CD4-positive, alpha-beta T cell treated with Interleukin-6 for 4 hours (primary cell): ENCODE measurements around the gene ST6GALNAC1.

ENCODE experiments used
- DNase-seq: peaks from one replicate; pipeline ENCODE4 v3.0.0-alpha.2; 2020; ENCODE audit warnings: mixed read lengths

Gene ST6GALNAC1, protein sequence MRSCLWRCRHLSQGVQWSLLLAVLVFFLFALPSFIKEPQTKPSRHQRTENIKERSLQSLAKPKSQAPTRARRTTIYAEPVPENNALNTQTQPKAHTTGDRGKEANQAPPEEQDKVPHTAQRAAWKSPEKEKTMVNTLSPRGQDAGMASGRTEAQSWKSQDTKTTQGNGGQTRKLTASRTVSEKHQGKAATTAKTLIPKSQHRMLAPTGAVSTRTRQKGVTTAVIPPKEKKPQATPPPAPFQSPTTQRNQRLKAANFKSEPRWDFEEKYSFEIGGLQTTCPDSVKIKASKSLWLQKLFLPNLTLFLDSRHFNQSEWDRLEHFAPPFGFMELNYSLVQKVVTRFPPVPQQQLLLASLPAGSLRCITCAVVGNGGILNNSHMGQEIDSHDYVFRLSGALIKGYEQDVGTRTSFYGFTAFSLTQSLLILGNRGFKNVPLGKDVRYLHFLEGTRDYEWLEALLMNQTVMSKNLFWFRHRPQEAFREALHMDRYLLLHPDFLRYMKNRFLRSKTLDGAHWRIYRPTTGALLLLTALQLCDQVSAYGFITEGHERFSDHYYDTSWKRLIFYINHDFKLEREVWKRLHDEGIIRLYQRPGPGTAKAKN

DNA sequence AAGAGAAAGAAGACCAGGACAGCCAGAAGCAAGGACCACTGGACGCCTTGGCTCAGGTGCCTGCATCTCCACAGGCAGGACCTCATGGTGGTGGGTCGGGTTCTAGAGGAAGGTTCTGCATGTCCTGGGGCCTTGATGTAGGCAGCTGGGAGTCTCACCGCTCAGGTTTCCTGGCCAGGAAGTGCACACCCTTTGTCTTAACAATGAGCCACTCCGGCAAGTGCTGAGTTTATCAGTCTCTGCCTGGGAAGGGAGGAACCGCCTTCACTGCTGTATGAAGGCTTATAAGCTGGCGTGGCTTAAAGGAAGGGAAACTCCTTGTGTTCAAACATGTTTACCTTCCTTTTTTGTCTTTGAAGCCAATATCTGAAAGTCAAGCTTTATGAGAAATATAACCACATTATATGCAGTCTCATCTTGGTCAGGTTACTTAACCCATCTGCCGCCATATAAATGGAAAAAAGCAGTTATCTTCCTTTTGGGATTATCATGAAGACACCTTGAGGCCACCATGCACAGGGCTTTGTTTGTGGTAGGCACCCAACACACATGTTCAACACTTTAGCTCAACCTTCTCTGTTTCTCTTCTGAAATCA lies at the start of gene ST6GALNAC1:
Gene ST6GALNAC1, minus strand, starts transcription at position 205 of the 596 bp plus-strand sequence. Its CDS starts 119 bp downstream, at position 86.
- DNase-seq = peak; percentile 73

DNA sequence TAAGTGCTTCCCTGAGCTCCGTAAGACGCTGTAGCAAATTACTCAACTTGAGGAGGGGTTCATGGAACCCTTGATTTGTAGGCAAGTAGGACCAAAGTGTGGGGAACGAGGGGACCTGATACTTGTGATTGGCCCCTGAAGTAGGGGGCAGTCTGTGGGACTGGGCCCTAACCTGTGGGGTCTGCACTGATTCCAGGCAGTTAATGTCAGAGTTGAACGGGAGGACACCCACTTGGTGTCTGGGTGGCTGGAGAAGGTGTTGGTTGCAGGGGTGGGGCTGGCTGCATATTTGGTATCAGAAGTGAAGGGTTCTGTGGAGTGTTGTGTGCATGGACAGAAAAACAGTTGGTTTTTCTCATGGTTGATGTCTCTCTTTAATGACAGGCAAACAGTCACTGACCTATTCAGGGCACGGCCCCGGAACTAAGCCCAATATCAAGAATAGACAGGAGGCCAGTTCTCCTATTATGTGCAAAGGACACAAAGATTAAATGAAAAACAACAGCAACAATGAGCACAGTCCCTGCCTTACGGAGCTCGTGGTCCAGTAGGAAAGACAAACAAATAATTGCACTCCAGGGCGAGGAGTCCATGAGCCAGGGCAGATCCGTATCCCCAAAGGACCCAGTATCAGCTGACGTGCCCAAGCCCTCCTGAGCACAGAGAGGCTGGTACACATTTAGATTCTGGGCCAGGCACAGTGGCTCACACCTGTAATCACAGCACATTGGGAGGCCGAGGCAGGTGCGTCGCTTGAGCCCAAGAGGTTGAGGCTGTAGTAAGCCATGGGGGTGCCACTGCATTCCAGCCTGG lies 48.0 kb upstream of the ST6GALNAC1 start:
- no peak for DNase-seq

DNA sequence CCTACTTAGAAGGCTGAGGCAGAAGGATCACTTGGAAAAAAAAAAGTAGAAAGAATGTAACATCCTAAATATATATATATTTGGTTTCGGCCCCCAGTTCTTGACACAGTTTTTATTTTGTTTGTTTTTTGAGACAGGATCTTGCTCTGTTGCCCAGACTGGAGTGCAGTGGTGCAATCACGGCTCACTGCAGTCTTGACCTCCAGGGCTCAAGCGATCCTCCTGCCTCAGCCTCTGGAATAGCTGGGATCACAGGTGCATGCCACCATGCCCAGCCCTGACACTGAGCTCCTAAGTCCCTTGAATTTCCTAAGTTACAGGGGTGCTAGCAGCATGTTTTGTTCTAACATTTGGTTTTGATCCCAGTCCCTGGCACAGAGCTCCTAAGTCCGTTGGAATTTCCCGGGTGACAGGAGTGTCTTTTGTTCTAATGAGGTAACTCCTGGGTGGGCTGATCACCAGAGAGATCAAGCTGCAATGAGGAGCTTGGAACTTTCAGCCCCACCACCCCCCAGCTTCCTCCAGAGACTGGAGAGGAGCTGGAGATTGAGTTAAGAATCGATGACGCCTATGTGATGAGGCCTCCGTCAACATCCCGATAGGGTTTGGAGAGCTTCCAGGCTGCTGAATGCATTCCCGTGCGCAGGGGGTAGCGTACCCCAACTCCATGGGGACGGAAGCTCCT lies 47.2 kb upstream of the ST6GALNAC1 start:
- DNase-seq = no peak

DNA sequence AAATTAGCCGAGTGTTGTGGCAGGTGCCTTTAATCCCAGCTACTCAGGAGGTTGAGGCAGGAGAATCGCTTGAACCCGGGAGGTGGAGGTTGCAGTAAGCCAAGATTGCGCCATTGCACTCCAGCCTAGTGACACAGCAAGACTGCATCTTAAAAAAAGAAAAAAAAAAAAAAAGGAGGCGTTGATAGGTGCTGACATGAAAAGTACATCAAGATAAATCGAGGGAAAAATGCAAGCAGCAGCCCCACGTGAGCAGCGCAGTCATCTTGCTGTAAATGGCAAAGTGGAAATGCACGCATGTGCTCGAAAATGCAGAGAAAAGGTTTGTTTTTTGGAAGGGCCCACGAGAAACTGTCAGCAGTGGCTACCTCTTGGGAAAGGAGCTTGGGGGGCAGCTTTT lies 46.3 kb upstream of the ST6GALNAC1 start:
- DNase-seq = no peak

DNA sequence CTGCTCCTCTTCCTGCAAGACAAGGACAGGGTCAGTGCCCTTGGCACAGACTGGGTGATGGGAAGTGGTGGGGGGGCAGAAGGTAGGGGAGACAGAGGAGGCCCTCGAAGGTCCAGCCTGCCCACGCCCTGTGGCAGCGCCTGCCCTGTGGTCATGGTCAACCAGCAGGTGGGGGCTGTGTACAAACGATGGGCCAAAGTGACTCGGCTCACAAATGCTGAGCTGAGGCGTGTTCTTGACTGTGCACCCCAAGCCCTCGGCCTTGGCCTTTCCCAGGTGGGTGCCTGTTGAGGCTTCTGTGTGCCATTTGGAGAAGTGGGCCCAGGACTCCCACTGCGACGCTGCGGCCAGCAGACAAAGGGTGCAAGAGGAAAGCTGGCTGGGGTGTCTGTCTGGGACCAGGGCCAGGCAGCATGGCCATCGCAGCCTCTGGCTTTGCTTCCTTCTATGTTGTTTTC lies 44.6 kb upstream of the ST6GALNAC1 start:
- DNase-seq = no peak

DNA sequence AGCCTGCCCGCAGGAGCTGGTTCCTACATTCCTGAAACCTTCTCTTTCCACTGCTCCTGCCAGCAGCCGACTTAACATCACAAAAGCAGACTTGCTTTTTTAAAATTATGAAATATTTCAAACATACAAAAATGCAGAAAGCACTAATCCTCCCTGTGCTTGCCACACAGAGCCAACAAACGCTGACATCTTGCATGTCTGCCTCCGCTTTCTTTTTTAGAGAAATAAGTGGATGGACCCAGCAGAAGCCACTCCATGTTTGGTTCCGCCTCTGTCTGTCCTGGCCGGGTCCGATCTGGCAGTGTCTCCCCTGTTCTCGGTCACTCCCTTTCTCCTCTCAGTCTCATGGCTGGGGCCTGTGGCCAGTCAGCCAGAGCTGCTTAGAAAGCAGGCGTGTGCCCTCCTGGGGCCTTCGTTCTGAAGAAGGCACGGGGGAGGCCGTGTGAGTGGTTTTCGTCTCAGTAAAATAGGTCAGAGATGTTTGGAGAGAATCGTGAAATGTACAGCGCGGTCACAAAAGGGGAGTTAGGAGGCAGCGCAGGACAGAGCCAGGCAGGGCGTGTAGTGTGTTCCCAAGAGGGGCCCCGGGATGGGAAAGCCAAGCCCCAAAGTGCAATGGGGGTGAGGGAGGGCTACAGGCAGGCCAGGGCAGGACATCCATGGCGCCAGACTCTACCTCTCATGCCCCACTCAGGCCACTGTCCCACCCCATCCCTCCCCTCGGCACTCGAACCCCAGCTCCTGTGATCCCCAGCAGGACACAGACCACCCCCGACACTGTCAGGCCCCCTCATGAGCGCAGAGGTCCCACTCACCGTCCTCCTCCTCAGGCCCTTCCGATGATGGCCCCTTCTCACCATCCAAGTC lies 44.0 kb upstream of the ST6GALNAC1 start:
- no peak for DNase-seq

DNA sequence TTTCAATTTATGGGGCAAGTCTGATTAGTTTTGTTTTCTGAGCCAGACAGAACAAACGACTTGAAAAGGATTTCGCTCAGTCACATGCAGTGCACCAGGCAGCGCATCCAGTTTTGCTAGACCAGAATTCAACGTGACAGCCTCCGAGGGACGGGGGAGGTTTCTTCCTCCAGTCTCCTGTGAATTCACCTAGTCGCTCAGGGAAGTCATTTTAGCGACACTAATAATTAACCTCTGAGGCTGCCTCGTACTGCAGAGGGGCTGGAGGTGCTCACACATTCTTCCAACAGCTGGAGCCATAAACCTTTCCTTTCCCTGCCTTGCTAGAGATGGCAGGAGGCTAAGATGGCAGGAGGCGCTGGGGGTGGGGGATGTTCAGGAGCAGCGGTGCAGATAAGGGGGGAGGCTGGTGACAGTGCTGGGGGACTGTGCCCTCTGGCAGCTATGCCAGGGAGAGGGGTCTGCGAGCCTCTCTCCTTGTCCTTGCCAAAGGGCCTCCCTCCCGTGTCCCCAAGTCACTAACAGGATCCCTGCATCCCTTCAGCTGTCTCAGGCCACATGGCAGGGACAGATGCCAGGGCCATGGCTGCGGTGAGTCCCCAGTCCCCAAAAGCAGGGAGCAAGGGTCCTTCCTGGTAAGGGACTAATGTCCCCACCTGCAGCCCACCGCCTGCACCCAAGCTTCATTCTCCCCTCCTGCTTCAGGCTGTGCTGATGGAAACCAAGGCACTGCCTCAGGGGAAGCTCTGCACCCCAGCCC lies 43.2 kb upstream of the ST6GALNAC1 start:
- no peak for DNase-seq

DNA sequence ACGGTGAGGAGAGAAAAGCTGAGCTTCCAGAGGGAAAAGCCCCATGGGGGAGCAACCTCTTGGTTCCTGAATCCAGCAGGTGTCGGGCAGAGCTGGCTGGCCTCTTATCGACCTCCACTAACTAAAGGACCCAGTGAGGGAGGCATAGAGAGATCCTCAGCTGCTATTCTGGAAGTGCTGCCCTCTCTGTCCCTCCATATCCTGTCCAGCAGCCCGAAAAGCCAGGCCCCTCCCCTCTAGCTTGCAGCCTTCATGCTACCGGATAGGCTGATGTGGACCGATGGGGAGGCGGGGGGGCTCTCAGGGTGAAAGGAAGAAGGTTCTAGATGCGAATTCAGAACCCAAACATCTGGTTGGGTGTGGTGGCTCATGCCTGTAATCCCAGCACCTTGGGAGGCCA lies 42.3 kb upstream of the ST6GALNAC1 start:
- no peak for DNase-seq

DNA sequence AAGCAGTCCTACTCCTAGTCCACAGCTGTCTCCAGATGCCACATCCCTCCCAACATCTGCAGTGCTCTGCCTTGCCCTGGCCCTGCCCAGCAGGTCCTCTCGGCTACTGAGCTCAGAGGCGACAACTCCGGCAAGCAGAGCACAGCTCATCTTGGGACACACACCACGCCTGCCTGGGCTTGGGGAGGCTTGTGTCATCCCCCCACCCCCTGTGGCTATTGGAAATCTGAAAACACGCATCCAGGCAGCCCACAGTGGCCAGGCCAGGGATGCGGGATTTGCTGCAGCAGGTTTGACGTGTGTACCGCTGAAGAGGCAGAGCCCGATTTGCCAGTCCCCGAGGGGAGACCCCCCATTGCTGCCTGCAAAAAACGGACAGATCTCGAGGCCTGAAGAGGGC lies 41.8 kb upstream of the ST6GALNAC1 start:
- no peak for DNase-seq

DNA sequence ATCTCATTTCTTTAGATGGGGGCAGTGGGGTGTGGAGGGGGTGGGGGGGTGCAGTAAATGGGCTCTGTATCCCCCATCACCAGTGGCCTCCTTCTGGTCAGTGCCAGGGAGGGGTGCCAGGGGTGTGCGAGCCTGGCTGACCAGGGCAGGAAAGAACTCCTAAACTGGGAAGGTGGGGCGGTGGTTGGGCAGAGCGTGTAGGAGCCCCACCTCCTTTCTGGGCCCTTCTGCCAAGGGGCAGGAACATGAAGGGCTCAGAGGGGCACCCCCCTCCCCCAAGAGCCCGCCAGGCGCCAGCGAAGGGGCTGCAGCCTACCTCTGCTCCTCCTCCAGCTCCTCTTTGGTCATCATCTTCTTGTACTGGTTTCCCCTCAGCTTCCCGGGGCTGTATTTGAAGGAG lies 41.2 kb upstream of the ST6GALNAC1 start:
- no peak for DNase-seq

DNA sequence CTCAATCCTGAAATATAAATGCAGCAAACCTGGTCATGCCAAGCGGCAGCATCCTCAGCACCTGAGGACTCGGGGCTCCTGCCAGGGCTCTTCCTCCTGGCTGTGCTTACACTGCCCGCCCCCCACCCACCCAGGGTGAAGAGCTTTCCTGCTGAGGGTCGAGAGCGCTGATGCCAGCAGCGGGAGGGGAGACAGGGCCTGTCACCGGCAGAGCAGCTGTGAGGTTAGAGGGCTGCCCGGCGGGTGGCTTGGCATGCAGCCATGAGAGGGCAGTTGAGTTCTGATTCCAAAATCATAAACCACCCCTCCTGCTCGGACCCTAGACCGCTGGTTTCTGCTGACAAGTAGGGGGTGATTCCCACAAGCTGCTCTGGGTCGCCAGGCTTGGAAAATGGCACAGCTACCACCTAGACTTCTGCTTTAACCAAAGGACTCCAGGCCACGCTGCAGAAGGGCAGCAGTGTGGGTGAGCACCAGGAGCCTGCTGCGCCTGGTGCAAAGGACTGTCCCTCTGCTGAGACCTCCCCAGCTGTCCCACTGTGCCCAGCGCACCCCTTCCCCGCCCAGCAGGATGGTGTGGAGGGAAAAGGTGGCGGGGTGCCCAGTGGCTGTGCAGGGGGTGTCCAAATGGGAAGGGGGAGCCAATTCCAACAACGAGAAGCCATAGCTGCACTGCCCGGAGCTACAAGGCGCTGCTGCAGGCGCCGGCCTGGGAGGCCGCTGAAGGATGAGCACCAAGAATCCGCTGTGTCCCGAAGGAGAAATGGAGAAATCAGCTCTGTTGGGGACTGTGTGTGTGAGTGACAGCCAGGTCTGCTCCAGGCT lies 40.6 kb upstream of the ST6GALNAC1 start:
- no peak for DNase-seq

DNA sequence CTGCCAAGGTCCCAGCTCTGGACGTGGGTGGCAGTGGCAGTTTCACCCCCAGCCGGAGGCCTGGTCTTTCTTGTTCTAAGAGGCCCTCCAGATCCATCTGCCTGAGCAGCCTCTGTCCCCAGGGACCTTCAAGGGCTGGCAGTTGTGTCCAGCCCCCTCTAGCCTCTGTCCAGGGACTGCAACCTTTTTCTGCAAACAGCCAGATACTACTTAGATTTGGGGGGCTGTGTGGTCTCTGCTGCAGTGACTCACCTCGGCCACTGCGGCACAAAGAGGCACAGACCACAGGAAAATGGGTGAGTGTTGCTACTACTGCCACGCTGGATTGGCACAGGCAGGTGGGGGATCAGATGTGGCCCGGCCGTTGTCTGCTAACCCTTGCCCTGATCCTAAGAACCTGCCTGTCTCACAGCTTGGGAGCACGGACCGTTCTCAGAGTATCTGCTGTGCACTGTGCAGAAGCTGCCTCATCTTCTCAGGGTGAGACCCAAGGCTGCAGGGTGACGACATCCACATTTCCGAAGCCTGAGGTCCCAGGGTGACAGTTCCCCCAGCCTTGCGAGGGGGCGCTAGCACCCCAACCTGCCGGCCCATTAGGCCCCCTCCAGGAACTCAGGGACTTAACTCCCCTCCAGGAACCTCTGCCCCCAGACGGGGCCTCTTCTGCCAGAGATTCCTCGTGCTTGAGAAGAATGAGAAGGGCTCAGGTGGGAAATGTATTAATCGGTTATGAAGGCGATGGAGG lies 39.6 kb upstream of the ST6GALNAC1 start:
- DNase-seq = no peak

DNA sequence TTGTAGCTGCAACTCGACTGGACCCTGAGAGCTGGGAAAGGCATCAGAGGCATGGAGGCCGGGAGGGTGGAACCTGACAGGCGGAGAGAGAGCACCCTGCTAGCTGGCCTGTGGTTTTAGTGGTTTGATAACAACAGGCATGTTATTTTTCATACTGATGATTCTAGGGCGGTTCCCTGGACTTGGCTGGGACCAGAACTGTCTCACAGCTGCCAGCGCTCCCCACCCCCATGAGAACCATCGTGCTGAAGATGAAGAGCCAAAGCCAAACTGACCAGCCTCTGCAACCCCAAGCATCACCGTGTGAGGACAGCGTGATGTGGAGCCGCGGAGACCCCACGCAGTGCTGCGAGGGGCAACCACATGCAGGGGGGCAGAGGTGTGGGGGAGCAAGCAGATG lies 38.7 kb upstream of the ST6GALNAC1 start:
- DNase-seq = no peak

DNA sequence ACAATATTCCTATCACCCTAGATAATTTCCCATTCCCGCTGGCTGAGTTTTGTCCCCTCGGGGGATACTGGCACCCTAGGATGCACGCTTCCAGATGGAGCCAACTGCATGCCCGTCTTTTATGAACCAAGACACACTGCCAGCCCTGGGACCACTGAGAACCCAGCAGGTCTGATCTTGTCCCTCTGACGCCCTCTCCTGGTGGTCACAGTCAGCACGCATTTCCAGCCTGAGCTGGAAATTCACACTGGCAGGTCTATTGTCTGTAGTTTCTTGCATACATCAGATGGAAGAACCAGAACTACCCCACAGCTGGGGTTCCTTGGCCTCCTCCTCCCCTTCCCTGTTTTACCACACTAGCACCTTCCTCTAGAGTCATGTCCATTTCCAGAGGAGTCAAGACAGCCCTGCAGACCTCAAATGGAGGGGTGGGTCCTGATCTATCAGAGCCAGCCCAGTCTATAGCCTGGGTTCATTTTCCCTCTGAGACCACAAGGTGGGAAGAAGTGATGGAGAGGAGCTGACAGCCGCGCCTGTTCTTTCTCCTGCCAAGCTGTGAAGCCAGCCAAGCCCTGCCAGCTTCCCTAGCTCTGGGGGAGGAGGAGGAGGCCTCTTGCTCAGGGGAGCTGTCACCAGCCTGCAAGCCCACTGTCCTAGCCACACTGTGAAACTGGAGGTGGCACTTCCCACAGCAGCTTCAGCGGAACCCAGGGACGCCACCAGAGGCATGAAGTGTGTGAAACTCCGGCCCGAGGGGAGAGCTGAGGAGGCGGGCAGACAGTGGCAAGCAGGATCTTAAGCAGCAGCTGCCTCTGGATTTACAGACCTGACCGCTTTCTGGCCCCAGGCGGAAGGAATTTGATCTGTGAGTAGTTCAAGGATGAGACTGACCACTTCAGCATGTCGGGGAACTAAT lies 37.9 kb upstream of the ST6GALNAC1 start:
- peak; percentile 85 for DNase-seq

DNA sequence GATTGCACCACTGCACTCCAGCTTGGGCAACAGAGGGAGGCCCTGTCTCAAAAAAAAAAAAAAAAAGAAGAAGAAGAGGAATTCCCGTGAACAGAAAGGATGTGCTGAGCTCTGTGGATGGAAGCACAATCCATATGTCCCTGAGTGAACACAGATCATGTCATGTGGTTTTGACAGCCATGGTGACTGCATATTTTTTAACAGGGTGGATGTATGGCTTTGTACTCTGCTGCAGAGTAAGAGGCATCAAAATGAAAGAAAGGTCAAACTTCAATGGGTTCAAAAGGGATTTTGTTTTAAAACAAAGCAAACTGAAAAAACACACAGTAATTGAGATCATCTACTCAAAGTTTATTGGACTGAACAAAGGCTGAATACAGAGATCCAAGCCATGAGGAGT lies 35.7 kb upstream of the ST6GALNAC1 start:
- DNase-seq = no peak

DNA sequence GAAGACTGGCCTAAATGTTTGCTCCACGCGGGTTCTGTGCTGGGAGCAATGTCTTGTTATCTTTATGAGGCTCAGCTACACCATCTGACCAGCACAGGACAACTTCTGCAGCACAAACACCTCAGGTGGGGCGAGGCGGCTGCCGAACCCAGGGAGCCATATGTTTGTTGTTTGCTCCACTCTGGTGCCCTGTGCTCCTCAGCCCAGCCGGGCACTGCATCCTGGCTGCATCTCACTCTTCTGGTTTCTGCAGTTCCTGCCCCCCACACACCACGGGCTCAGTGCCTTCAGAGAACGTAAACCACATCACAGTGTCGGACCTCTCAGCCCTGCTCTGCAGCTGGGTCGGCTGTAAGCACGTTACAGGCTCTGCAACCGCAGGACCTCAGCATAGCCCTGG lies 34.8 kb upstream of the ST6GALNAC1 start:
- DNase-seq = peak; percentile 65

DNA sequence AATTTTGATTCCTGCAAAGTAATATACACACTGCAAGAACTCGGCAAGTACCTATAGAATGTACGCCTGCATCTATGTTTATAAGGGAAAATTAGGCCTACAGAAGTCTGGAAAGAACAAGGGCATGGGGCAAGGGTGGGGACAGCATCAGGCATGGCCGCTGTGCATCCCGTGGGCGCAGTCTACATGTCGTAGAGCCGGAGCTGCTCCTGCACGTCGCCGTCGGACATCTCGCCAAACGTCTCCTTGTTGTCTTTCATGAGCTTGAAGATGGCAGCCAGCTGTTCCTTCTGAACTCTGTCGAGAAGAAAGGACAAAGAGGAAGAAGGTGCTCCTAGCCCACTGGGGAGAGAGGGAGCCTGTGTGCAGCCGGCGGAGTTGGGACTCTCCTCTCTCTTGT lies 33.8 kb upstream of the ST6GALNAC1 start:
- no peak for DNase-seq

DNA sequence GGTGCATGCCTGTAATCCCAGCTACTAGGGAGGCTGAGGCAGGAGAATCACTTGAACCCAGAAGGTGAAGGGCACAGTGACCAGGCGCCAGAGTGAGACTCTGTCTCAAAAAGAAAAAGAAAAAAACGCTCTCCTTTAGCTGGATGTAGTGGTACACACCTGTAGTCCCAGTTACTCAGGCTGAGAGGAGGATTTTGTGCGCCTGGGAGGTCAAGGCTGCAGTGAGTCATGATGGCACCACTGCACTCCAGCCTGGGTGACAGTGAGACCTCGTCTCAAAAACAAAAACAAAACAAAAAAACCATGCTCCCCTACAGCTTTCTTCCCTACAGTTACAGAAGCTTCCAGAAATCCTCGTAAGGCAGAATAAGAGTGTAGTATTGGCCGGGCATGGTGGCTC lies 33.1 kb upstream of the ST6GALNAC1 start:
- DNase-seq = no peak
